ENCODE results near the gene PTPRZ1. TPM values are rescaled to one million over a fixed set of nuclear protein-coding genes. Genes with fewer than 3 reads are reported as not detected.

Gene PTPRZ1
- total RNA-seq, 3 donors from 2014 or later = 0.49 to 9.1 (median 0.67) TPM

DNA sequence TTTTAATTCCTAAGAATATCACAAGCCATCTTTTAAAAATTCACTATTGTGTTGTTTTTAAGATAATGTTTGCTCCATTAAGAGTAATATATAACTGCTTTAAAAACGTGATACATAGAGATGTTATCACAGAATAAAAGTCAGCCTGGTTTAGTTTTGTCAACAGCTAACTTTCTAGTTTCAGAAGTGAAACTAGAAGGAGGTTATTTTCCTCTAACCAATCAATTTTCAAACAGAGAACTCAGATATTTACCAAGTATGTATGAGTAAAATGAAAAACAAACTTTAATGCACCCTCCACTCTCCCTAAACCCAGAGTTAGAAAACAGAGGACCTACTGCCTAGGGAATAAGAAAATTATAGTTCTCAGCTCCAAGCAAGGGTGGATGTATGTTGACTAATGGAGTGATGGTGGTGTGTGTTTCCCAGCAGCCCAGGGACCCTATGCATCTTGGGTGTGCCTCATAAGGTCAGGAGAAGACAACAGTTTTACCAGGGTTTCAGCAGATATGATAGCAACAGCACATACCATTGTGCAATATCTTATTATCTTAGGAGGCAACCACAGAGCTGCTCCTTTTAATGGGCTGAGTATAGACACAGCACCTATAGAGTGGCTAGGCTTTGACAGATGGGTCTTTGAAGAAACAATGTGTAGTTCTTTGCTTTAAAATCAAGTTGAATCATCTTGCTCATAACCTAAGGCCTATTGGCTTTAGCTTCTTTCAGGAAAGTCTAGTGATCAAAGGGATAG, 58.4 kb downstream of the PTPRZ1 start:
- intact Hi-C loops (cut with DNase I, micrococcal nuclease) = no loop called here
- Histone ChIP-seq H3K4me1 (ENCODE audit: low read depth) (no peaks in the 10 kb centered on the region), H3K36me3 (ENCODE audit: low read depth) (no peaks in the 10 kb centered on the region), H3K4me3 (no peak overlapping the region), H3K9me3 (no peaks in the 10 kb centered on the region)
- no peak for DNase-seq
- no peak for ATAC-seq
- TF ChIP-seq, protein P1, sequence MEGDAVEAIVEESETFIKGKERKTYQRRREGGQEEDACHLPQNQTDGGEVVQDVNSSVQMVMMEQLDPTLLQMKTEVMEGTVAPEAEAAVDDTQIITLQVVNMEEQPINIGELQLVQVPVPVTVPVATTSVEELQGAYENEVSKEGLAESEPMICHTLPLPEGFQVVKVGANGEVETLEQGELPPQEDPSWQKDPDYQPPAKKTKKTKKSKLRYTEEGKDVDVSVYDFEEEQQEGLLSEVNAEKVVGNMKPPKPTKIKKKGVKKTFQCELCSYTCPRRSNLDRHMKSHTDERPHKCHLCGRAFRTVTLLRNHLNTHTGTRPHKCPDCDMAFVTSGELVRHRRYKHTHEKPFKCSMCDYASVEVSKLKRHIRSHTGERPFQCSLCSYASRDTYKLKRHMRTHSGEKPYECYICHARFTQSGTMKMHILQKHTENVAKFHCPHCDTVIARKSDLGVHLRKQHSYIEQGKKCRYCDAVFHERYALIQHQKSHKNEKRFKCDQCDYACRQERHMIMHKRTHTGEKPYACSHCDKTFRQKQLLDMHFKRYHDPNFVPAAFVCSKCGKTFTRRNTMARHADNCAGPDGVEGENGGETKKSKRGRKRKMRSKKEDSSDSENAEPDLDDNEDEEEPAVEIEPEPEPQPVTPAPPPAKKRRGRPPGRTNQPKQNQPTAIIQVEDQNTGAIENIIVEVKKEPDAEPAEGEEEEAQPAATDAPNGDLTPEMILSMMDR (IDR thresholded peaks at IDR 0.05) = no peak

DNA sequence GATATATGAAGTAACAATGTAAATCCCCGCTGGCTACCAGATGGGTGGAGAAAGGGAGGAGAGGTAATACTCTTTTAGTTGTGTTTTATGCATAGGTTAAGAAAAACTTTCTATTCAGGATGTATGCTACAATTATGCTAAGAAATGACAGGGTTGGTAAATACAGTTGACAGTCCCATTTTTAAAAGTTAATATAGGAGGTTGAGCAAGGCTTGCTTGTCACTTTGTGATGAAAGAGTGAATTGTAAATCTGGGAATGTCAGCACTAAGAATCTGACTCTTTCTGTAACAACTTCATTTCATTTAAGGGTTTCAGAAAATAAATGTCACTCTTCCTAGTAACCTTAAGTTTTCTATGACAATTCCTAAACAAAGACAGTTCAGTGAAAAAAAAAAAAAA, 59.8 kb downstream of the PTPRZ1 start:
- intact Hi-C loops (cut with DNase I, micrococcal nuclease) = no loop called here

DNA sequence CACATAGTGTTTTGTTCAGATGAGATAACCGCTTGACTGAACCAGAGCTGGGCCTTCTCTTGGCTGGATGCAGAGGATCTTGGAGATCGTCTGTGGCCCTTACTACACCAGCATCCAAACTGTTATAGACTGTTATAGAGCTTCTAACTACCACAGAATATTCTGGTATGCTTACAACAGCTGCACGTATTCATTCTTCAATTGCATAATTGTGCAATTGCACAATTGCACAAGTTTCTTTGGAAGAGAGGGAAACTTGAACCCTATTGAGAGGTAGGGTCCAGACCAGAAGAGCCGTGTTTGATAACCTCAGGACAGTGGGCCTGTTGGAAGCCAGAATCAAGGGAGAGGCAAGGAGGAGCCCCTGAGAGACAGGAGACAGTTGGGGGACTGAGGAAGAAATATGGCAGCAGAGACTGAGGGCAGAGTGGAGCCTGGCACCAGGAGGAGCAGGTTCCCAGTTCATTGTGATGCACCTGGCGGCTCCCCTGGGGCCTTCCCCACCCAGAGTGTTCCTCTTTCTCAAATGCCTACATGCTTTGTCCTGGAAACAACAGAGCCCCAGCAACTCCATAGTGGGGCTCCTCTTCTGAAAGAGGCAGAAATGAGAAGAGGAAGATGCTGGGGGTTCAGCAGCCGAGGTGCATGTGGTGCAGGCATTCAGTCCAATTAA, 64.1 kb downstream of the PTPRZ1 start:
- no peak for DNase-seq
- no peaks in the 10 kb centered on the region for H3K4me1 ChIP-seq (ENCODE audit: low read depth)
- TF ChIP-seq, protein P1 (IDR thresholded peaks at IDR 0.05) = no peak
- H3K36me3 ChIP-seq (ENCODE audit: low read depth) = no peaks in the 10 kb centered on the region
- no peaks in the 10 kb centered on the region for H3K9me3 ChIP-seq
- intact Hi-C loops (cut with DNase I, micrococcal nuclease) = no loop called here
- no peak for ATAC-seq
- no peak overlapping the region for H3K4me3 ChIP-seq

More for the DNA sequence above, 59.8 kb downstream of the PTPRZ1 start:
- Histone ChIP-seq H3K9me3 (no peaks in the 10 kb centered on the region), H3K4me1 (ENCODE audit: low read depth) (no peaks in the 10 kb centered on the region), H3K36me3 (ENCODE audit: low read depth) (no peaks in the 10 kb centered on the region), H3K4me3 (no peak overlapping the region)
- DNase-seq (no peak), ATAC-seq (no peak)
- TF ChIP-seq, protein P1 (IDR thresholded peaks at IDR 0.05) = no peak

DNA sequence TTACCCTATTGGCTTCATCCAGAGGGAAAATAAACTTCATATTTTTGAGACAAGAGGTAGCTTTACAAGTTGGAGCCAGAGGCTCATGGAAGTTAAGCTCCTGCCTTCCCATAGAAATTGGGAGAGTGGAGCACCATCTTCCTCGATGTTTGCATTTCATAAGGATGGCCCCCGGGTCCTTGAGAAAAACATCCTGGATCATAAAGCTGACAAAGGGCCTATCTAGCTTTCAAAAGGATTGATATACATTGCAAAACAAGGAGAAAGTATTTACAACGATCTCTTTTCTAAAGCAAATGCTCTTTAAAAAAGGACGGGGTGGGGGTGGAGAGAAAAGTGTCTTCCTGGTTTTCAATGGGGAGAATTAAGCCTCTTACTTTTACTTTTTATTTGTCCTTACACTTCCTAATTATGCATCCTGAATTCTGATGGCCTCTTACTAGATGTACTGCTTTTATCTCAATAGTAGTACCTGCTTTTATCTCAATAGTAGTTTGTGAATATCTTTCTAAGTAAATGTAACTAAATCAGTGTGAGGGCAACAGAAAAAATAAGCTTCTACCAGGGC, 65.6 kb downstream of the PTPRZ1 start:
- intact Hi-C loops (cut with DNase I, micrococcal nuclease) = no loop called here
- no peaks in the 10 kb centered on the region for H3K36me3 ChIP-seq (ENCODE audit: low read depth)
- no peak overlapping the region for H3K4me3 ChIP-seq
- no peak for ATAC-seq
- H3K4me1 ChIP-seq (ENCODE audit: low read depth) = no peaks in the 10 kb centered on the region
- TF ChIP-seq, protein P1 (IDR thresholded peaks at IDR 0.05) = no peak
- no peaks in the 10 kb centered on the region for H3K9me3 ChIP-seq
- no peak for DNase-seq

DNA sequence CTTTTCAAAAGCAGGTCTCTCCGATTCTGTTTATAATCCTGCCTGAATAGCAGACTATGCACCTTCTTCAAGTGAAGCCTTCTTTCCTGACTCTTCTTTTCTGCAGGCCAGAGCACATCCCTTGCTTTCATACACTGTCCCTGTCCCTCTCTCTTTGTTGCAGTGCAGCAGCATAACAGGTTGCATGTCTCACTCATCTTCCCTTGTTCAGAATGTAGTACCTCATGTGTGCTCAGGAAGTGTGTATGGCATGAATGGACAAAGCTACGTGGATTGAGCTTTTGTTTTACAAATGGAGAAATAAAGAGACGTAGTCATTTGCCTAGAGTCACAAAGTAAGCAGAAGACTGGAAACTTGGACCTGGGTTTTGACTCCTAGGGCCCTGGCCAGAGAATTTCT, 68.0 kb downstream of the PTPRZ1 start:
- no peak for DNase-seq
- TF ChIP-seq, protein P1 (IDR thresholded peaks at IDR 0.05) = no peak
- no peaks in the 10 kb centered on the region for H3K9me3 ChIP-seq
- H3K4me3 ChIP-seq = no peak overlapping the region
- intact Hi-C loops (cut with DNase I, micrococcal nuclease) = no loop called here
- H3K36me3 ChIP-seq (ENCODE audit: low read depth) = no peaks in the 10 kb centered on the region
- no peaks in the 10 kb centered on the region for H3K4me1 ChIP-seq (ENCODE audit: low read depth)
- no peak for ATAC-seq
